ENCODE measurements around the gene GAB2. TPM values are rescaled to one million over a fixed set of nuclear protein-coding genes. Genes with fewer than 3 reads are reported as not detected.

The GAB2 gene
- polyA plus RNA-seq, 5 donors: 16.1 to 20.4 (median 17.7) TPM

GRCh38 chr11:78208257-78209165 is 209.1 kb downstream of the GAB2 start:
- no peak for DNase-seq

- no peak for DNase-seq
Measured at GRCh38 chr11:78207532-78208256, 209.9 kb downstream of the GAB2 start.

- DNase-seq: no peak
Measured at GRCh38 chr11:78205691-78206090, 211.9 kb downstream of the GAB2 start.

GRCh38 chr11:78205256-78205655 is 212.4 kb downstream of the GAB2 start:
- DNase-seq: no peak

GRCh38 chr11:78203184-78203583 is 214.4 kb downstream of the GAB2 start:
- DNase-seq: no peak

- DNase-seq: no peak
Measured at GRCh38 chr11:78202733-78203167, 214.9 kb downstream of the GAB2 start.

GRCh38 chr11:78201096-78201818 is 216.4 kb downstream of the GAB2 start:
- DNase-seq: no peak

- no peak for DNase-seq
Measured at GRCh38 chr11:78200553-78200952, 217.1 kb downstream of the GAB2 start.

GRCh38 chr11:78200061-78200460 is 217.6 kb downstream of the GAB2 start:
- no peak for DNase-seq

- no peak for DNase-seq
Measured at GRCh38 chr11:78199653-78200015, 218.0 kb downstream of the GAB2 start.

GRCh38 chr11:78199015-78199652 is 218.5 kb downstream of the GAB2 start:
- no peak for DNase-seq

GRCh38 chr11:78197816-78198215 is 219.8 kb downstream of the GAB2 start:
- DNase-seq: no peak

- DNase-seq: no peak
Measured at GRCh38 chr11:78196661-78197091, 220.9 kb downstream of the GAB2 start.

- no peak for DNase-seq
Measured at GRCh38 chr11:78195917-78196560, 221.6 kb downstream of the GAB2 start.

- no peak for DNase-seq
Measured at GRCh38 chr11:78194490-78194889, 223.1 kb downstream of the GAB2 start.

GRCh38 chr11:78193806-78194205 is 223.8 kb downstream of the GAB2 start:
- no peak for DNase-seq

GRCh38 chr11:78192911-78193351 is 224.7 kb downstream of the GAB2 start:
- no peak for DNase-seq

- no peak for DNase-seq
Measured at GRCh38 chr11:78192223-78192719, 225.3 kb downstream of the GAB2 start.

GRCh38 chr11:78190871-78191538 is 226.6 kb downstream of the GAB2 start:
- no peak for DNase-seq

GRCh38 chr11:78190374-78190773 is 227.2 kb downstream of the GAB2 start:
- no peak for DNase-seq

Data from right lung (tissue), 5 donors.